Superior temporal gyrus (tissue), 1 donor: ENCODE measurements around the gene DNAH10.
A peak's percentile ranks its signal among the peaks of the same experiment; 100 is the strongest.

Source experiments
- DNase-seq: peaks from one replicate; pipeline ENCODE4 v3.0.0-alpha.2; 2016; ENCODE audit errors: extremely low spot score

DNAH10 gene, protein sequence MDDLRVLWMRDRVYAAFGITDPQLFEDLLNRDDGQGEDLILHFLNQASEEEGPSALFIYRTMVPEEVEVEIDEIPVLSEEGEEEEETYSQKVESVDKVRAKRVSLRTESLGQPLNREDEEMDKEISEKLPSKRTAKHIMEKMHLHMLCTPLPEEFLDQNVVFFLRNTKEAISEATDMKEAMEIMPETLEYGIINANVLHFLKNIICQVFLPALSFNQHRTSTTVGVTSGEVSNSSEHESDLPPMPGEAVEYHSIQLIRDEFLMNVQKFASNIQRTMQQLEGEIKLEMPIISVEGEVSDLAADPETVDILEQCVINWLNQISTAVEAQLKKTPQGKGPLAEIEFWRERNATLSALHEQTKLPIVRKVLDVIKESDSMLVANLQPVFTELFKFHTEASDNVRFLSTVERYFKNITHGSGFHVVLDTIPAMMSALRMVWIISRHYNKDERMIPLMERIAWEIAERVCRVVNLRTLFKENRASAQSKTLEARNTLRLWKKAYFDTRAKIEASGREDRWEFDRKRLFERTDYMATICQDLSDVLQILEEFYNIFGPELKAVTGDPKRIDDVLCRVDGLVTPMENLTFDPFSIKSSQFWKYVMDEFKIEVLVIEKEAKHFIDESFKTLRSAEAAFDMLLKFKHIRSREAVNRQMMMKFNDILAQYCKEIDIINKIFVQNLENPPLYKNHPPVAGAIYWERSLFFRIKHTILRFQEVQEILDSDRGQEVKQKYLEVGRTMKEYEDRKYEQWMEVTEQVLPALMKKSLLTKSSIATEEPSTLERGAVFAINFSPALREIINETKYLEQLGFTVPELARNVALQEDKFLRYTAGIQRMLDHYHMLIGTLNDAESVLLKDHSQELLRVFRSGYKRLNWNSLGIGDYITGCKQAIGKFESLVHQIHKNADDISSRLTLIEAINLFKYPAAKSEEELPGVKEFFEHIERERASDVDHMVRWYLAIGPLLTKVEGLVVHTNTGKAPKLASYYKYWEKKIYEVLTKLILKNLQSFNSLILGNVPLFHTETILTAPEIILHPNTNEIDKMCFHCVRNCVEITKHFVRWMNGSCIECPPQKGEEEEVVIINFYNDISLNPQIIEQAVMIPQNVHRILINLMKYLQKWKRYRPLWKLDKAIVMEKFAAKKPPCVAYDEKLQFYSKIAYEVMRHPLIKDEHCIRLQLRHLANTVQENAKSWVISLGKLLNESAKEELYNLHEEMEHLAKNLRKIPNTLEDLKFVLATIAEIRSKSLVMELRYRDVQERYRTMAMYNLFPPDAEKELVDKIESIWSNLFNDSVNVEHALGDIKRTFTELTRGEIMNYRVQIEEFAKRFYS (N-terminal part only)

DNA sequence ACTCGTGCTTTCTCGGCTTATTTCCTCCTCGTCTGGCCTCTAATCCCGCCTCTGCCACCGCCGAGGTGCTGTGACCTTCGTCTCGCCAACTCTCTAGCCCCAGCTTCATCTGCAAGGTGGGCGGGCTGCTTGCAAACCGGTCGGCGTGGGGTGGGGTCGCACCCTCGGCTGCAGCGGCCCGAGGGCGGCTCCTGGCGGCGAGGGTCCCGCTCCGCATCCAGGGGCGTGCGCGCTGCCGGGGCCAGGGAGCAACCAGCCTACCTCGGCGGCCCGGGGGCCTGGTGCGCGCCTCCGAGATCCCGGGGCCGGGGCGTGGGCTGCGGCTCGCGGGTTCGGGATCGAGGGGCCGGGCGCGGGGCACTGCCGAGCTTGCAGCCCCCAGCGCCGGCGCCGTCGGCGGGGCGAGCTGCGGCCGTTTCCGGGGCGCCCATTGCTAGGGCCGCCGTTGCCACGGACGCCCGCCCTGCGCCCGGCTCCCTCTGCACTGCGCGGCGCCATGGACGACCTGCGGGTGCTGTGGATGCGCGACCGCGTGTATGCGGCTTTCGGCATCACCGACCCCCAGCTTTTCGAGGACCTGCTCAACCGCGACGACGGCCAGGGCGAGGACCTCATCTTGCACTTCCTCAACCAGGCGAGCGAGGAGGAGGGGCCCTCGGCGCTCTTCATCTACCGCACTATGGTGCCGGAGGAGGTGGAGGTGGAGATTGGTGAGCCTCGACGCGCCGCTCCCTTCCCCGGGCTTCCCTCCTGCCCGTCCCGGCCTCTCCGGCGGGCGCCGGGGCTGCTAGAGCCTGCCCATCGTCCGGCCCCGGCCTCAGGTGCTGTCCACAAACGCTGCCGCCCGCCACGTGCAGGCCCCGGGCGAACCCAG is at the start of gene DNAH10:
Gene DNAH10, plus strand, starts transcription at position 461 of the 874 bp plus-strand sequence. Its CDS starts 36 bp downstream, at position 497.
- no peak for DNase-seq

DNA sequence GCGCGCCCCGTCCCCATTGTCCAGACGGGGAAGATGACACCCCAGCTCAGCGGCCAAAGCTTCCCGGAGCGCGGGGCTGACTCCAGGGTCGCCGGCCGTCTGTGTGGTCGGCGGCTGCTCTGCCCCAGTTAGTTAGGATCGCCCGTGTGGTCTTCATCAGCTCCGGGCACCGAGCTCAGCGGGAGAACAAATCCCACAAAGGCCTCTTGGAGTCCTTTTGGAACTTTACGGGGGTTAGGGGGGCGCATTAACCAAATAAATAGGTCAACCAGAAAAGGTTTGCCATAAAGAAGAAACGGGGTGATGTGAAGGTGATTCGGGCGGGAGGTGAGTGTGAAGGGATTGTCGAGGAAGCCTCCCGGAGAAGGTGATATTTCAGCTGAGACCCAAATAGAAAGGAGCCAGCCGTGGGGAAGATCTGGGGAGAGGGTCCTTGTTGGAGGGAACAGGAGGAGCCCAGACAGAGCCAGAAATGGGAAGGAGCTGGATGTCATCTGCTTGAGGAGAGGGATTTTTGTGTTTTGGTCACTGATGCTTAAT is 49.3 kb upstream of the DNAH10 start:
- no peak for DNase-seq

DNA sequence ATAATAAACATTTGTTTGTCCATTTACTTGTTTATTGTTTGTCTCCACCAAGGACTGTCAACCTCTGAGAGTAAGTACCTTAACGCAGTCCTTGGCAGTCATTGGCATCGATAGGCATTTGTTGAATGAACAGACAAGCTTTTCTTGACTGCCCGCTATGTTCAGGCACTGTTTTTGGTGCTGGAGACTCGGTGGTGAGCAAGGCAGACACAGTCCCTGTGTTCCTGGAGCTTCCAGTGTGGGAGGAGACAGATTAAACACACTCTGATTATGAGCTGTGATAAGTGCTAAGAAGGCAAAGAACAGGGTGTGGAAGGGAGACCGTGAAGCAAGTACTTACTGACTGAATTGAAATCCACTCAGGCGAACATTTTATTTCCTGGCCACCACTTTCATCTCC is 48.7 kb upstream of the DNAH10 start:
- DNase-seq = peak; percentile 26

DNA sequence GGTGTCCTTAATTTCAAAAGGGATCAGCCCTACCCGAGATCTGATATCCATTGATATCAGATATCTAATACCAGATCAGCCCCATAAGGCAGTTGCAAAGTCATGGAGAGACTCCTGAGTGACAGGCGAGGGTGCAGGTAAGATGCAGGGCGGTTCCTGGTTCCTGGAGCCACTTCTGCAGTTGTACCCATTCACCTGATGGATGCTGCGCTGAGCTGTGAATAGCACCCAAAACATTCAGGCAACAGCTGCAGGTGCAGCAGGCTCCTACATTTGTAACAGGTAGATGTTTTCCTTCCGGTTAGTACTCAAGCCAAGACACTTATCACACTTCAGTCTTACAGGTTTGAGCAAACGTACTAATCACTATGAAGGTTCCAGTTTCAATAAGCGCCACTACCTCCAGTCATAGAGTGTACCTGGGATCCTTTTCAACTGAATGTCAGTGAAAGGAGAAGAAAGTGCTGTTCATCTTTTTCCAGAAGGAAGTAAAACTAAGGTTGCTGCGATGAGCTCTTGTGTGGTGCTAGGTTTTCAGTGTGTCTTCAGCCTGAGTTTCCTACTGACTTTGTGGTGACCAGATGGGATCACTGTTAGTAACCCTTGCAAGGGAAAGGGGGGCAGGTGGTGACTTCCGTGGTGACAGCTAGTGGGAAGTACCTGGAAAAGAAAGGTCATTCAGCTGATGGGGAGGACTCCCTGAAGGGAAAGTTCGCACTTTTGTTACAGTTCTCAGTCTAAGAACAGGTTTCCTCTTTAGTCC is 48.1 kb upstream of the DNAH10 start:
- DNase-seq = no peak

DNA sequence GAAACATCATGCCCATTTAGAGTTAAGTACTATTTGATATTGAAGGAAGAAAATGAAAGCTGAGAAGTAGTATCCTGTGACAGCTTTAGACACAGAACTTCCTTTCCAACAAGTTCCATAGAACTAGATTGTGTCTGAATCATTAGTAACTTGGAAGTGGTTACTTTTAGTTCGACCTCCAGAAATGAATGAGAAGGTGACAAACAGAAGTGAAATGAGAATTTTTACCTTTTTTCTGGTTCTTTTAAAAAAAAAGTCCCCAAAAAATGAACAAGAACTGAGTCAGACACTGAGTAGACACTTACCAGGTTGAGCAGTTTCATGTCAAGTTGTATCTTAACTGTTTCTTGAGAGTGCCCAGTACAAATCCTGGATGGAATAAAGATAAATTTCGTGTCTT is 46.9 kb upstream of the DNAH10 start:
- DNase-seq = no peak

DNA sequence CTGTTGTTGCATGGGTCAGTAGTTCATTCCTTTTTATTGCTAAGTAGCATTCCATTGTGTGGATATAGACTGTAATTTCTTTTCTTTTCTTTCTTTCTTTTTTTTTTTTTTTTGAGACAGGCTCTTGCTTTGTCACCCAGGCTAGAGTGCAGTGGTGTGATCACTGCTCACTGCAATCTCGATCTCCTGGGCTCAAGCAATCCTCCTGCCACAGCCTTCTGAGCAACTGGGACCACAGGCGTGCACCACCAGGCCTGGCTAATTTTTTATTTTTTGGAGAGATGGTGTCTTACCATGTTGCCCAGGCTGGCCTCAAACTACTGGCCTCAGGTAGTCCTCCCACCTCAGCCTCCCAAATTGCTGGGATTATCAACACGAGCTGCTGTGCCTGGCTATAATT is 44.8 kb upstream of the DNAH10 start:
- DNase-seq = no peak

DNA sequence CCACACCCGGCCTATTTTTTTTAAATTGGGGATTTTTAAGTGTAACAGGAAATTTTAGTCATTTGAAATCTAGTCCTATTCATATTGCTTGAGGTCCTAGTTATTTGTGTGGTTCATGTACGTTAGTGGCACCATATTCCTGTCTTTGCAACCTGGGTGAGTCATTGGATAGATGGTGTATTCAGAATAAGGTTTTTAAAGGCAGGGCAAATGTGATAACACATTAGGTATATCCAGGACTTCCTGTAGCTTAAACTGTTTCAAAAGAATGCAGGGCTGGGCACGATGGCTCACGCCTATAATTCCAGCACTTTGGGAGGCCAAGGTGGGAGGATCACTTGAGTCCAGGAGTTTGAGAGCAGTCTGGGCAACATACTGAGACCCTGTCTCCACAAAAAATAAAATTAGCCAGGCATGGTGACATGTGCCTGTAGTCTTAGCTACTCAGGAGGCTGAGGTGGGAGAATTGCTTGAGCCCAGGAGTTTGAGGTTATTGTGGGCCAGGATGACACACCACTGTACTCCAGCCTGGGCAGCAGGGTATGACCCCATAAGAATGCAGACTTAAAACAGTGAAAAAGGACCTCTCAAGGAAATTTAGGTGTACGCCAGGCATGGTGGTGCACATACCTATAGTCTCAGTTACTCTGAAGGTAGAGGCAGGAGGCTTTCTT is 41.8 kb upstream of the DNAH10 start:
- DNase-seq = no peak

DNA sequence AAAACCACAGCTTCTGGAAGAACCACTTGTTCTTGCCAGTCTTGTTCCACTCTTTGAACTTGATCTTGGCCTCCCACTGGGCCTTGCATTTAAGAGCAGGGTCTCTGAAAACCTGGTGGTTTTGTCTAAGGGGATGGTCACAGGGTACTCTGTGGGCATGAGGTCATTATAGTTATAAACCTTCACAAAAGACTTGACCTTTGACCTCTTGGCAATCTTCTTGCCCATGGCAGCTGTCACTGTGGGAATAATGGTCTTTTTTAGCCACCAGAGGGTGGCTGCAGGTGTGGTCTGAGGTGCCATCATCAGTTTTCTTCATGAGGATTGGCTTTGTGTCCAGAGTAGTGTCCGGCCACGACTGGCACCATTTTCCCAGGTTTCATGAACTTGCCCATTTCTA is 40.9 kb upstream of the DNAH10 start:
- no peak for DNase-seq

DNA sequence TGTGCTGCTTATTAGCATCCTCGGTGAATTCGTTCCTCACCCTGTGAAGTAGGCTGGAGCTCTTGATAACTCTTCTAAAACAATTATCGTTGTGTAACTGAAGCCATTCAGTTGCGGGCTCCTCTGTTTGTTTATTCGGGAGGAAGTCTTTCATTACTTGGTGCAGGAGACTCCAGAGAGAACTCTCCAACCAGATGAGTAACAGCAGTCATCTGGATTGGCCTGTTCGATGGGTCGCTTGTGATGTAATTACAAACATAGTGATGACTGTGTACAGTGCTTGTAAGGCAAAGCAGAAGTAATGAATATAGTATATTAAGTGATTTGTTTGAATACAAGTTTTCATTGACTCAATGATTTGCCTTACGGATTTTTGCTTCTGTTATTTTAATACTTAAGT is 39.1 kb upstream of the DNAH10 start:
- DNase-seq = no peak

DNA sequence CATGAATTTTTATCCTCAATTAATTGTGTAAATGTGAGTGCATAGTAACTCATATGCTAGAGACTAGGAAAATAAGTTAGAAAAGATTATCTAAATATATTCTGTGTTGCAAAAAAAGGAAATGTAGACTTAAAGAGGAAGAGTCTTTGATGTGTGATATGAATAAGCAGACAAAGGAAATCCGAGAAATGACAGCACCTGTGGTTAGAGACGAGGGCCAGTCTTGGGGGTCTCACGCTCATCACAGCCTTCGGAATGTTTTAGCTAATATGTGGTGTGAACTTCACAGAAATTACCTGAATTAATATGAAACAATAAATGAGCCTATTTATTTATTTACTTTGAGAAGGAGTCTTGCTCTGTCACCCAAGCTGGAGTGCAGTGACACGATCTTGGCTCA is 38.3 kb upstream of the DNAH10 start:
- DNase-seq = no peak

DNA sequence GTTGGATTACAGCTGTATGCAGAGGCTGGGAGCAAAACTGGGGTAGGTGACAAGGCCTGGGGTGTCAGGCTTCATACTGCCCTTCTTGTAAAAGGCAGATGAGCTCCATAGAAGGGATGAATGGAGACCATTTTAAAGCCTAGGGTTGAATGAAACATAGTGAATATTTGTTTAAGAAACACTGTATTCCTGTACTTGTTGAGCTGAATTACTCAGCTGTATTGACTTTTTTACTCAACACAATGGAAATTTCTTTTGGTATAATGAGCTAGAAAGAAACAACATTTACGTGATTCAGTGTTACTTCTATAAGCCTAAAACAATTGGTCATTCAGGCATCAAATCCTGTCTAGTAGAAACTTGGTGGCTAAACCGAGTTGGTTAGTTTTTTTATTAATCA is 35.9 kb upstream of the DNAH10 start:
- no peak for DNase-seq

DNA sequence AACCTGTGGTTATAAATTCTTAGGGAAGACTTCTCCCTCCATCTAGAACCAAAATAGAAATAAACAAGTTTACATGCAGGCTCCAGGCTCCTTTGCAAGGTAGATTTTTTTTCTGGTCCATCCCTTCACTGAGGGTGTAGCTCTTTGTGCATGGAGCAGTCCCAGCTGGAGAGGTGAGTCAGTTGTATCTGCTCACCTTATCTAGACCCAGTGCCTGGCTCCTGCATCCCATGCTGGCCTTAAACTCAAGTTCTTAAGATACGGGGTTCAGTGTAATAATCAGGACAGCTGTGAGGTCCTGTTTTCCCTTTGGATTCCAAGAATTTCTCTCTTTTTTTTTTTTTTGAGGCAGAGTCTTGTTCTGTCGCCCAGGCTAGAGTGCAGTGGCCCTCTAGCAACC is 35.1 kb upstream of the DNAH10 start:
- DNase-seq = no peak

DNA sequence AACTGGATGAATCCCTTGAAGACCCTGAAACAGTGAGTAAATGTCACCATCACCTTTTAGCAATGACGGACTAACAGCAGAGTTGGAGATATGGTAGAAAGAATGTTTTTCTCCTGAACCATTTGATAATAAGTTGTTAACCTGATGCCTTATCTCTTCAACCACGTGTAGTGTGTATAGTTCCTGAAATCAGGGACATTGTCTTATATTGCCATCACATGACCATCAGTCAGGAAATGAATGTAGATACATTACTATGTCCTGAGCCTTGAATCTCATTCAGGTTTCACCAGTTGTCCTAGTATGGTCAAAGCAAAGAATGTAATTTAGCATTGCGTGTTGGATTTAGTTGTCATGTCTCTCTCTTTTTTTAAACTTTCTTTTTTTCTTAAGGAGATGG is 34.2 kb upstream of the DNAH10 start:
- DNase-seq = no peak

DNA sequence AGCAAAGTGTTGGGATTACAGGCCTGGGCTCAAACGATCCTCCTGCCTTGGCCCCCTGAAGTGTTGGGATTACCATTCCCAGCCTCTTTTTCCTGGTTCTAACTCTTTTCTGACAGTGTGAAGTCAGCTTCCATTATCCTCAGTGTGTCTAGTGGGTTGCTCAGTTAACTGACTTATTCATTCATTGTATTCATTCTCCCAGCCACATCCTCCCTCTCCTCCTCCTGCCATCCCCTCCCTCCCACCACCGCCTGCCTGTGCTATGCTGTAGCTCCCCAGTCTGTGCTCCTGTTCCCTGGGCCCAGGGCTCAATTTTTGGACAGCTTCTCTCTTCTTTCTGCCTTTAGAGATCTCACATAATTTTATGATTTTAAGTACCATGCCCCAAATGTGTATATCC is 30.5 kb upstream of the DNAH10 start:
- DNase-seq = no peak

DNA sequence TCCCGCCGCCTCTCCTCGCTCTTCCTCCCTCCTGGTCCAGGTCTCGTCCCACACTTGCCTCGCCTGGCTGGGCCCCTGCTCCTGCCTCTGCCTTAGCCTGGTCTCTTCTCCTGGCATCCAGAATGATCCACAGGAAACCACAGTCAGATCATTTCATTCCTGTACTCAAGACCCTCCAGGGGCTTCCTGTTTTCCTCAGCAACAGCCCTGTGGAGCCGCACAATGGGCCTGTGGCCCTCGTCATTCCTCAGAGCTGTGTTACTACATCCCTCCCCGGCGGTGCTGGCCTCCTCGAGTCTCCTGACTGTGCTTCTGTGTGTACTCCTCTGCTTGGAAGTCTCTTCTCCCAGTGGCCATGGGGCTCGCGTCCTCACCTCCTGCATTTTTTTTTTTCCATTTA is 29.9 kb upstream of the DNAH10 start:
- no peak for DNase-seq

DNA sequence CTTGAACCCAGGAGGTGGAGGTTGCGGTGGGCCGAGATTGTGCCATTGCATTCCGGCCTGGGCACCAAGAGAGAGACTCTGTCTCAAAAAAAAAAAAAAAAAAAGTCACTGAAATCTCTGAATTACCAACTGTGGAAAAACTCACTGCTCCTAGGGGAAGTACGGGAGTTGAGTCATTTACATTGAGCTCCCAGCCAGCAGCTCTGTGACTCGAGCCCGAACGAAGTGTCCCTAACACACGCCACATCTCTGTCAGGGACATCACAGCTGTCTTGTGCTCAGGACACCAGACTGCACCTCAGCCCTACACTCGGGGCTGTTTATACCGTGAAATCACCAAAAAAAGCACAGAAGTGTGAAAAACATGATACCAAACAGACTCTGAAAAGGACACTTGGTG is 28.9 kb upstream of the DNAH10 start:
- no peak for DNase-seq

DNA sequence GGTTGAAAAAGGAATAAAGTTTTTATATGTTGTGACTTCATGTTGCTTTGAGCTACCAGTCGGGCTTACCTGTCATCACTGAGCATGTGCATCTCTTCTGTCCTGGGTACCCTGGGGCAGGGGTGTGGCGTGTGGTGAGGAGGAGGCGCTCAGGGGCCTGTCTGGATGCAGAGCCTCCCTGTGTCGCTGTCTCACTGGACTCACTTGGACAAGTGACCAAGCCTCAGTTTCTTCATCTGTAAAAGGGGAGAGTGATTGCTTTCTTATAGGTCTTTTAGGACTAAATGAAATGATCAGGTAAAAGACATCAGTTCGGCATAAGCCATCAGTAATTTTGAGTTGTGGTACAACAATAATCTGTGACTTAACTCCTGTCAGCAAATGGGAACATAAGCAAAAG is 27.8 kb upstream of the DNAH10 start:
- no peak for DNase-seq

DNA sequence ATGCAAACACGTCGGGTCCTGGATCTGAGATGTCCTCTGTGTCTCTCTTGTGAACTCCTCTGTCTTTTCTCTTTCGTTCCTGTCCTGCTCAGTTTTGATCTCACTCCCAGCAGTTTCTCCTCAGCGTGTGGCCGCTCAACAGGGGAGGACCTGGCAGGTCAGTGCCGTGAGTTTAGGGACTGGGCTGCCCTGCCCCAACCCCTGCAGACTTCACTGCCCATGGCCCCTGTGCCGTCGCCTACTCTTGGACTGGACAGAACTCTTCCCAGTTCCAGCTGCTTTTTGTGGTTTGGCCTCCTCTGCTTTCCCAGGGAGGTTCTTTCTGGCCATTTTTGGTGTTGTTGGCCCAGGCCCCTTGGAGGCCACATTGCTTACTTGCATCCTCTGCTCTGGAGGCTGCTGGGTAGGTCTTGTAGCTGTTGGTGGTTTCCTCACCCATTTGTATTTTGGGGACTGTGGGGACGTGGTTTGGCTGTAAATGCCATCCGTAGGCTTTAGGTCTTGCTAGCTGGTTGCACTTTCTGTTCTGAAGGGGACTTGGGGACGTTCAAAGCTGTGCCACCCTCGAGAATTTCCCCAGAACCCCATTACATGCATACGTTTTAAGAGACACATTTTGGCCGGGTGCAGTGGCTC is 20.0 kb upstream of the DNAH10 start:
- no peak for DNase-seq

DNA sequence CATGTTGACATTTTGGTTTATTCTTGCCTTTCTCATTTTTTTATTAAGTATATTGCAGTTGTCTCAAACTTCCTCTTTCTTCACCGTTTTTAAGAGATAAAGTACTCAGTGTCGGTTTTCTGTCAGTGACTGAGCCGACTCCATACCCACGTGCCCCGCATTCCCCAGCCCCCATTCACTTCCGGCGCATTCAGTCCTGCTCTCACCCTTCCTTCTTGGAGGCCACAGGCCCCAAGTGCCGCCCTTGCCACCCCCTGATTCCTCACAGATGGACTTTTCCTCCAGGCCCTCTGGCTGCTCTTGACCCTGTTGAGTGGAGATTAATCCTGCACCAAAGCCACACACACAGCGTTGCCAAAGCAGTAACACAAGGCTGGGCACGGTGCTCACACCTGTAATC is 19.1 kb upstream of the DNAH10 start:
- no peak for DNase-seq
